Duodenal mucosa (tissue), 2 donors: ENCODE measurements around the gene LRP11.
A peak's percentile ranks its signal among the peaks of the same experiment; 100 is the strongest.
"Not testable (repeated sequence)": the region's sequence is repeated elsewhere in the genome, so short reads cannot be mapped to it uniquely, and the experiment has no call there.

Experiments
- H3K27ac ChIP-seq: one replicate; pipeline ENCODE4 v1.7.0; 2013; ENCODE audit warnings: low read depth, low read length
- H3K27me3 ChIP-seq, 2 donors: one replicate each; pipeline ENCODE4 v1.7.0; 2013; ENCODE audit warnings: low read length in 2 of 2, control low read depth in 1 of 2; ENCODE audit not compliant: insufficient read depth in 2 of 2, control insufficient read depth in 1 of 2
- H3K36me3 ChIP-seq, 2 donors: one replicate each; pipeline ENCODE4 v1.7.0; 2013; ENCODE audit warnings: low read length in 2 of 2, control low read depth in 1 of 2; ENCODE audit not compliant: insufficient read depth in 2 of 2, control insufficient read depth in 1 of 2
- H3K4me1 ChIP-seq, 2 donors: one replicate each; pipeline ENCODE4 v1.7.0; 2013; ENCODE audit warnings: low read length in 2 of 2, control low read depth in 1 of 2; ENCODE audit not compliant: insufficient read depth in 2 of 2, control insufficient read depth in 1 of 2
- H3K4me3 ChIP-seq, 2 donors: one replicate each; pipeline ENCODE4 v1.7.0; 2013; ENCODE audit warnings: low read length in 2 of 2, low read depth in 1 of 2
- H3K9ac ChIP-seq, 2 donors: one replicate each; pipeline ENCODE4 v1.7.0; 2013; ENCODE audit warnings: low read length in 2 of 2, low read depth in 1 of 2
- H3K9me3 ChIP-seq, 2 donors: one replicate each; pipeline ENCODE4 v1.7.0; 2013; ENCODE audit warnings: low read length in 2 of 2, control low read depth in 1 of 2; ENCODE audit not compliant: control insufficient read depth in 1 of 2

The LRP11 gene

GRCh38 chr6:149863698-149864577 lies at the start of gene LRP11:
TSS of gene LRP11 (minus strand) at chr6:149864359. CDS start at chr6:149864020, 339 bp downstream.
- peak within 1 kb of the TSS; percentile 54 to 69 for H3K9ac ChIP-seq
- H3K4me1 ChIP-seq: peaks cover 5 to 15% of the 10 kb centered on the region in 2 donors
- peak within 1 kb of the TSS; percentile 73 to 75 for H3K4me3 ChIP-seq
- H3K27me3 ChIP-seq: no peaks in the 10 kb centered on the region
- H3K9me3 ChIP-seq: no peaks in the 10 kb centered on the region
- H3K36me3 ChIP-seq: no peaks in the 10 kb centered on the region
- H3K27ac ChIP-seq: peak within 1 kb of the TSS; percentile 86

GRCh38 chr6:149913540-149914240 lies 49.5 kb upstream of the LRP11 start:
- no peaks in the 10 kb centered on the region for H3K4me1 ChIP-seq
- H3K27ac ChIP-seq: no peak overlapping the region
- H3K27me3 ChIP-seq: no peaks in the 10 kb centered on the region
- no peaks in the 10 kb centered on the region for H3K36me3 ChIP-seq
- peaks cover 5% of the 10 kb centered on the region in 2 donors for H3K9me3 ChIP-seq
- H3K9ac ChIP-seq: no peak overlapping the region
- no peak overlapping the region for H3K4me3 ChIP-seq

- Histone ChIP-seq H3K36me3 (no peaks in the 10 kb centered on the region), H3K4me3 (no peak overlapping the region), H3K27ac (no peak overlapping the region), H3K27me3 (no peaks in the 10 kb centered on the region), H3K9ac (no peak overlapping the region), H3K9me3 (peaks cover 7 to 11% of the 10 kb centered on the region in 2 donors), H3K4me1 (no peaks in the 10 kb centered on the region)
Measured at GRCh38 chr6:149913085-149913484, 48.9 kb upstream of the LRP11 start.

GRCh38 chr6:149912680-149913079 lies 48.5 kb upstream of the LRP11 start:
- not testable (repeated sequence) for H3K27me3 ChIP-seq, H3K36me3 ChIP-seq, H3K4me1 ChIP-seq, H3K9ac ChIP-seq, H3K27ac ChIP-seq, H3K4me3 ChIP-seq
- peaks cover 7 to 14% of the 10 kb centered on the region in 2 donors for H3K9me3 ChIP-seq

GRCh38 chr6:149910721-149911151 lies 46.6 kb upstream of the LRP11 start:
- no peaks in the 10 kb centered on the region for H3K4me1 ChIP-seq
- H3K36me3 ChIP-seq: no peaks in the 10 kb centered on the region
- H3K27ac ChIP-seq: no peak overlapping the region
- peaks cover 7 to 14% of the 10 kb centered on the region in 2 donors for H3K9me3 ChIP-seq
- no peaks in the 10 kb centered on the region for H3K27me3 ChIP-seq
- H3K9ac ChIP-seq: no peak overlapping the region
- H3K4me3 ChIP-seq: no peak overlapping the region

- H3K27ac ChIP-seq: no peak overlapping the region
- H3K4me3 ChIP-seq: no peak overlapping the region
- no peaks in the 10 kb centered on the region for H3K27me3 ChIP-seq
- H3K36me3 ChIP-seq: no peaks in the 10 kb centered on the region
- H3K4me1 ChIP-seq: no peaks in the 10 kb centered on the region
- peaks cover 7 to 14% of the 10 kb centered on the region in 2 donors for H3K9me3 ChIP-seq
- H3K9ac ChIP-seq: no peak overlapping the region
Measured at GRCh38 chr6:149909701-149910470, 45.7 kb upstream of the LRP11 start.

GRCh38 chr6:149908480-149908879 lies 44.3 kb upstream of the LRP11 start:
- H3K4me1 ChIP-seq, H3K4me3 ChIP-seq, H3K36me3 ChIP-seq, H3K9ac ChIP-seq, H3K27me3 ChIP-seq, H3K27ac ChIP-seq: not testable (repeated sequence)
- peaks cover 7 to 14% of the 10 kb centered on the region in 2 donors for H3K9me3 ChIP-seq

- no peaks in the 10 kb centered on the region for H3K4me1 ChIP-seq
- no peak overlapping the region for H3K4me3 ChIP-seq
- no peak overlapping the region for H3K27ac ChIP-seq
- no peaks in the 10 kb centered on the region for H3K36me3 ChIP-seq
- H3K9ac ChIP-seq: no peak overlapping the region
- H3K27me3 ChIP-seq: no peaks in the 10 kb centered on the region
- H3K9me3 ChIP-seq: peaks cover 7 to 14% of the 10 kb centered on the region in 2 donors
Measured at GRCh38 chr6:149907317-149907716, 43.2 kb upstream of the LRP11 start.

- Histone ChIP-seq H3K36me3 (no peaks in the 10 kb centered on the region), H3K27ac (no peak overlapping the region), H3K27me3 (no peaks in the 10 kb centered on the region), H3K4me1 (no peaks in the 10 kb centered on the region), H3K9me3 (peaks cover 7 to 14% of the 10 kb centered on the region in 2 donors), H3K9ac (no peak overlapping the region), H3K4me3 (no peak overlapping the region)
Measured at GRCh38 chr6:149906405-149906804, 42.2 kb upstream of the LRP11 start.
